ENCODE data around the gene SLC9A3. TPM values are rescaled to one million over a fixed set of nuclear protein-coding genes. Genes with fewer than 3 reads are reported as not detected.

SLC9A3 gene
- total and polyA plus RNA-seq, 2 of the 13 experiments (the other 11 are each of a cell fraction or from before 2014, with no cell fraction given) = 1.5 to 1.8 TPM

GRCh38 chr5:566636-567309 lies 42.5 kb upstream of the SLC9A3 start:
- H3K4me1 ChIP-seq (ENCODE audit: insufficient read depth, low read length) = no peaks in the 10 kb centered on the region
- H3K79me2 ChIP-seq (ENCODE audit: insufficient read depth, low read length) = no peaks in the 10 kb centered on the region
- no peaks in the 10 kb centered on the region for H3K9me3 ChIP-seq (ENCODE audit: low read length)
- BruUV-seq (replicated peaks) = no TSS peak
- 0 out of 2 replicates have a peak, but pooled peaks have one; percentile 40 for TF ChIP-seq ZNF317 (CRISPR knock-in tag; IDR thresholded peaks at IDR 0.05)
- TF ChIP-seq ZNF354B (CRISPR knock-in tag; IDR thresholded peaks at IDR 0.05) = no peak
- peak; percentile 91 for TF ChIP-seq CREB1 (IDR thresholded peaks at IDR 0.05)
- no peak for TF ChIP-seq CREB1 (CRISPR knock-in tag; IDR thresholded peaks at IDR 0.05)
- TF ChIP-seq ATF7 (IDR thresholded peaks at IDR 0.05) = peak; percentile 63
- TF ChIP-seq ATF7 (CRISPR knock-in tag; IDR thresholded peaks at IDR 0.05) = no peak
- H3K4me2 ChIP-seq (ENCODE audit: low read depth, low read length) = no peak overlapping the region
- no peak overlapping the region for H2AFZ ChIP-seq (ENCODE audit: low read length)
- WGBS (ENCODE audit: low lambda C conversion rate) = 56% methylated on average over 16 of the region's 16 CpGs
- DNase-seq (ENCODE audit: low spot score) (no peak), ATAC-seq (no peak), FAIRE-seq (no peak)
- no peaks in the 10 kb centered on the region for H4K20me1 ChIP-seq (ENCODE audit: insufficient read depth, low read length)
- ChIA-PET CTCF (ENCODE audit: low intra/inter-chr PET ratio, low total read pairs) (no interaction called here), POLR2A (no interaction called here)
- intact Hi-C loops (cut with micrococcal nuclease; ENCODE audit: unreplicated experiment) (no loop called here), in situ Hi-C loops (cut with HindIII; ENCODE audit: extremely low pct_ligation_motif_present, low pct_unique_long_range_greater_than_20kb) (no loop called here)
- peaks cover 10 to 52% of the 10 kb centered on the region in 2 experiments for H3K27me3 ChIP-seq (ENCODE audit: control insufficient read depth in 1 of 2, insufficient read depth in 2 of 2, low read length in 2 of 2)
- no peaks in the 10 kb centered on the region for H3K36me3 ChIP-seq (replicated peaks in 1 of 2; ENCODE audit: control insufficient read depth in 1 of 2, insufficient read depth in 2 of 2, low read length in 2 of 2)
- no peak overlapping the region for H3K27ac ChIP-seq (ENCODE audit: extremely low read length, insufficient read depth, low read length)
- no peak overlapping the region for H3K4me3 ChIP-seq (replicated peaks in 1 of 3; ENCODE audit: insufficient read depth in 1 of 3, low read depth in 2 of 3, low read length in 3 of 3)
- no peak overlapping the region for H3K9ac ChIP-seq (ENCODE audit: insufficient read depth, low read depth, low read length)

GRCh38 chr5:565782-566440 lies 41.7 kb upstream of the SLC9A3 start:
- no peaks in the 10 kb centered on the region for H3K9me3 ChIP-seq (ENCODE audit: low read length)
- DNase-seq (ENCODE audit: low spot score) (no peak), ATAC-seq (peak; percentile 53), FAIRE-seq (no peak)
- ChIA-PET CTCF (ENCODE audit: low intra/inter-chr PET ratio, low total read pairs) (no interaction called here), POLR2A (no interaction called here)
- H4K20me1 ChIP-seq (ENCODE audit: insufficient read depth, low read length) = no peaks in the 10 kb centered on the region
- 21% methylated on average over 9 of the region's 20 CpGs for WGBS (ENCODE audit: low lambda C conversion rate)
- no peaks in the 10 kb centered on the region for H3K79me2 ChIP-seq (ENCODE audit: insufficient read depth, low read length)
- H3K27ac ChIP-seq (ENCODE audit: extremely low read length, insufficient read depth, low read length) = no peak overlapping the region
- no peak overlapping the region for H3K4me2 ChIP-seq (ENCODE audit: low read depth, low read length)
- intact Hi-C loops (cut with micrococcal nuclease; ENCODE audit: unreplicated experiment) = no loop called here
- no peaks in the 10 kb centered on the region for H3K4me1 ChIP-seq (ENCODE audit: insufficient read depth, low read length)
- H3K4me3 ChIP-seq (replicated peaks in 1 of 3; ENCODE audit: insufficient read depth in 1 of 3, low read depth in 2 of 3, low read length in 3 of 3) = no peak overlapping the region
- BruUV-seq (replicated peaks) = no TSS peak
- H3K36me3 ChIP-seq (replicated peaks in 1 of 2; ENCODE audit: control insufficient read depth in 1 of 2, insufficient read depth in 2 of 2, low read length in 2 of 2) = no peaks in the 10 kb centered on the region
- peaks cover 11 to 44% of the 10 kb centered on the region in 2 experiments for H3K27me3 ChIP-seq (ENCODE audit: control insufficient read depth in 1 of 2, insufficient read depth in 2 of 2, low read length in 2 of 2)
- in situ Hi-C loops (cut with HindIII; ENCODE audit: extremely low pct_ligation_motif_present, low pct_unique_long_range_greater_than_20kb) = no loop called here
- no peak overlapping the region for H3K9ac ChIP-seq (ENCODE audit: insufficient read depth, low read depth, low read length)
- H2AFZ ChIP-seq (ENCODE audit: low read length) = no peak overlapping the region
- TF ChIP-seq FUBP1 (CRISPR knock-in tag; IDR thresholded peaks at IDR 0.05; ENCODE audit: borderline replicate concordance) = no peak
- peak; percentile 53 for TF ChIP-seq CTCF (CRISPR knock-in tag; IDR thresholded peaks at IDR 0.05)
- TF ChIP-seq CEBPB (IDR thresholded peaks at IDR 0.05; ENCODE audit: borderline replicate concordance, low read depth, low read length) = 0 out of 2 replicates have a peak, but pooled peaks have one; percentile 28
- TF ChIP-seq STAG1 (CRISPR knock-in tag; IDR thresholded peaks at IDR 0.05) = peak; percentile 44

All from HepG2 (cell line).